ENCODE results near the gene SLC39A11.

The SLC39A11 gene

GRCh38 chr17:72616447-72616846 is 476.0 kb downstream of the SLC39A11 start:
- no peak overlapping the region for H3K4me3 ChIP-seq (ENCODE audit: low read depth, low read length)
- no peak for DNase-seq (ENCODE audit: low read depth)
- TF ChIP-seq, protein P1, sequence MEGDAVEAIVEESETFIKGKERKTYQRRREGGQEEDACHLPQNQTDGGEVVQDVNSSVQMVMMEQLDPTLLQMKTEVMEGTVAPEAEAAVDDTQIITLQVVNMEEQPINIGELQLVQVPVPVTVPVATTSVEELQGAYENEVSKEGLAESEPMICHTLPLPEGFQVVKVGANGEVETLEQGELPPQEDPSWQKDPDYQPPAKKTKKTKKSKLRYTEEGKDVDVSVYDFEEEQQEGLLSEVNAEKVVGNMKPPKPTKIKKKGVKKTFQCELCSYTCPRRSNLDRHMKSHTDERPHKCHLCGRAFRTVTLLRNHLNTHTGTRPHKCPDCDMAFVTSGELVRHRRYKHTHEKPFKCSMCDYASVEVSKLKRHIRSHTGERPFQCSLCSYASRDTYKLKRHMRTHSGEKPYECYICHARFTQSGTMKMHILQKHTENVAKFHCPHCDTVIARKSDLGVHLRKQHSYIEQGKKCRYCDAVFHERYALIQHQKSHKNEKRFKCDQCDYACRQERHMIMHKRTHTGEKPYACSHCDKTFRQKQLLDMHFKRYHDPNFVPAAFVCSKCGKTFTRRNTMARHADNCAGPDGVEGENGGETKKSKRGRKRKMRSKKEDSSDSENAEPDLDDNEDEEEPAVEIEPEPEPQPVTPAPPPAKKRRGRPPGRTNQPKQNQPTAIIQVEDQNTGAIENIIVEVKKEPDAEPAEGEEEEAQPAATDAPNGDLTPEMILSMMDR (conservative IDR thresholded peaks at IDR 0.05; ENCODE audit: low read depth, low read length), result no peak

DNA sequence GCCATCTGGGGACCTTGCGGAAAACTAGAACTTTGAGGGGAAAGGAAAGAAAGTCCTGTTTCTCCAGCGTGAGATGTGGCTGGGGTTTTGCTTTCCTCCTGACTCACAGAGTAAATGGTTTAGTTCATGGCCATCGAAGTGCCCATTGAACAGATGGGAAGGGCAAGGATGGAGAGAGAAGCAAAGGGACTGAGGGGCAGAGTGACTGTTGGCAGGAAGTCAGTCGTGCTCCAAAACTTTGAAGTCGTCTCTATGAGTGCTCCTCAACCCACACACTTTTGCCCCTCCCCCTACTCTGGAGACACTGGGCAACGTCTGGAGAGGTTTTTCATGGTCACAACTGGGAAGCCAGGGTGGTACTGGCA is 476.9 kb downstream of the SLC39A11 start:
- TF ChIP-seq, protein P1 (conservative IDR thresholded peaks at IDR 0.05; ENCODE audit: low read depth, low read length), result no peak
- no peak overlapping the region for H3K4me3 ChIP-seq (ENCODE audit: low read depth, low read length)
- DNase-seq (ENCODE audit: low read depth), result no peak

GRCh38 chr17:72614871-72615626 is 477.4 kb downstream of the SLC39A11 start:
- H3K4me3 ChIP-seq (ENCODE audit: low read depth, low read length), result no peak overlapping the region

GRCh38 chr17:72614476-72614870 is 478.0 kb downstream of the SLC39A11 start:
- no peak for DNase-seq (ENCODE audit: low read depth)
- TF ChIP-seq, protein P1 (conservative IDR thresholded peaks at IDR 0.05; ENCODE audit: low read depth, low read length), result no peak
- H3K4me3 ChIP-seq (ENCODE audit: low read depth, low read length), result no peak overlapping the region

More at GRCh38 chr17:72614871-72615626, 477.4 kb downstream of the SLC39A11 start:
- TF ChIP-seq, protein P1 (conservative IDR thresholded peaks at IDR 0.05; ENCODE audit: low read depth, low read length), result no peak
- DNase-seq (ENCODE audit: low read depth), result peak; percentile 57

DNA sequence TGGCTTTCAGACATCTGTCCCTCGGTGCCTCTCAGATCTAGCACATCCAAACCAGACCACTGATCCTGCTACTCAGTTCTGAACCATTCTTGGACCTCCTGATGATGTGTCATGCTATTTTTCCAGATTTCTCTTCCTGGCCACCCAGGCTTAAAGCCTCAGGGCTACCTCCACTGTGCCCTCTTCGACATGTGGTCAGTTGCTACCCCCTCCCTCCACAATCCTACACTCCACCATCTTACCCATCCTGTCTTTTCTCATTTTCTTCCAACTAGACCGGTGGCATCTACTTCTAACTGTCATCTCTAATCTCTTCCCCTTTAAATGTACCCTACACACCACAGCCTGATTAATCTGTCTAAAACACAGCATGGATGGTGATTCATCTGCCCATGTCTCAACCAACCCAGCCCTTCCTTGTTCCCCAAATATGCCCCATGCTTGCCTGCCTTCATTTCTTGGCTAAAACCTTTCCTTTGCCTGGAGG is 478.6 kb downstream of the SLC39A11 start:
- H3K4me3 ChIP-seq (ENCODE audit: low read depth, low read length), result no peak overlapping the region
- DNase-seq (ENCODE audit: low read depth), result peak; percentile 41
- TF ChIP-seq, protein P1 (conservative IDR thresholded peaks at IDR 0.05; ENCODE audit: low read depth, low read length), result no peak

- peak; percentile 66 for DNase-seq (ENCODE audit: low read depth)
- TF ChIP-seq, protein P1 (conservative IDR thresholded peaks at IDR 0.05; ENCODE audit: low read depth, low read length), result no peak
- no peak overlapping the region for H3K4me3 ChIP-seq (ENCODE audit: low read depth, low read length)
Observed at GRCh38 chr17:72613396-72613795, 479.1 kb downstream of the SLC39A11 start.

DNA sequence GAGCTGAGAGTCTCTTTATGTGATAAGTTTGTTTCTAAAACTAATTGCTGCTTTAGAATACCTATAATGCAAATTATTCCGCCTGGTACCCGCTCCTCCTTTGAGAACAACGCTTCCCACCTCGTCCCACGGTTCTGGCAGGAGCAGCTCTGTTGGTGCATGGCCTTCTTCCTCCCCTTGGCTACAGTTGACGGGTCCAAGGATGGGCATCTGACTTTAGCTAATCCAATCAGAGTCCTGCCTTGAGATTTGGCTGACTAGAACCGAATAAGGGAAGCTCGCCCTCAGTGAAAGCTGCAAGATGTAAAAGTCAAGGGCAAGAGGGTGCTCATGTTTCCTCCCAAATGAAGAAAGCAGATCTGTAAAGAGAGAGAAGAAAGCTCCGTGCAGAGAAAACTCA is 481.3 kb downstream of the SLC39A11 start:
- TF ChIP-seq, protein P1 (conservative IDR thresholded peaks at IDR 0.05; ENCODE audit: low read depth, low read length), result no peak
- H3K4me3 ChIP-seq (ENCODE audit: low read depth, low read length), result no peak overlapping the region
- no peak for DNase-seq (ENCODE audit: low read depth)
